ENCODE results near the gene UNC13D. TPM values are rescaled to one million over a fixed set of nuclear protein-coding genes. Genes with fewer than 3 reads are reported as not detected.
A peak's percentile ranks its signal among the peaks of the same experiment; 100 is the strongest.
"Not testable (repeated sequence)": the region's sequence is repeated elsewhere in the genome, so short reads cannot be mapped to it uniquely, and the experiment has no call there.

The UNC13D gene
- total RNA-seq, 2 donors from 2014 or later = 25.9 to 35.0 TPM

- H3K4me3 ChIP-seq = no peak overlapping the region
- no peaks in the 10 kb centered on the region for H3K36me3 ChIP-seq
- TF ChIP-seq CTCF (IDR thresholded peaks at IDR 0.05) = no peak
- no peaks in the 10 kb centered on the region for H3K9me3 ChIP-seq
- no peak overlapping the region for H3K9ac ChIP-seq (ENCODE audit: low read depth in 2 of 2, low read length in 2 of 2)
- H3K27me3 ChIP-seq = no peaks in the 10 kb centered on the region
- H3K27ac ChIP-seq = no peak overlapping the region
- H3K4me1 ChIP-seq = no peaks in the 10 kb centered on the region
- intact Hi-C loops (cut with DNase I) = no loop called here
- DNase-seq = no peak
These were observed 17.7 kb upstream of the UNC13D start for GRCh38 chr17:75861927-75862317.

GRCh38 chr17:75859358-75859757 lies 15.2 kb upstream of the UNC13D start:
- H3K9ac ChIP-seq (ENCODE audit: low read depth in 2 of 2, low read length in 2 of 2); intact Hi-C loops (cut with DNase I): not testable (repeated sequence)

GRCh38 chr17:75856062-75856756 lies 12.0 kb upstream of the UNC13D start:
- DNase-seq = no peak
- intact Hi-C loops (cut with DNase I) = no loop called here
- Histone ChIP-seq H3K9ac (ENCODE audit: low read depth in 2 of 2, low read length in 2 of 2) (peak overlapping the region; percentile 97 to 98), H3K27ac (peak overlapping the region; percentile 90), H3K9me3 (no peaks in the 10 kb centered on the region), H3K4me1 (peaks cover 16% of the 10 kb centered on the region), H3K27me3 (no peaks in the 10 kb centered on the region), H3K4me3 (peak overlapping the region; percentile 66), H3K36me3 (peaks cover 3% of the 10 kb centered on the region)
- TF ChIP-seq CTCF (IDR thresholded peaks at IDR 0.05) = no peak

More at GRCh38 chr17:75859358-75859757, 15.2 kb upstream of the UNC13D start:
- not testable (repeated sequence) for H3K27me3 ChIP-seq, H3K9me3 ChIP-seq, DNase-seq, H3K27ac ChIP-seq, H3K4me3 ChIP-seq, H3K36me3 ChIP-seq, H3K4me1 ChIP-seq

GRCh38 chr17:75855310-75856061 lies 11.3 kb upstream of the UNC13D start, which contains the start of gene WBP2:
TSS of gene WBP2 (minus strand) at chr17:75855335. CDS start at chr17:75855297, 38 bp downstream.
- H3K27me3 ChIP-seq = no peaks in the 10 kb centered on the region
- TF ChIP-seq CTCF (IDR thresholded peaks at IDR 0.05) = no peak
- peak within 1 kb of the TSS; percentile 90 for H3K27ac ChIP-seq
- H3K9me3 ChIP-seq = no peaks in the 10 kb centered on the region
- peak within 1 kb of the TSS; percentile 66 for H3K4me3 ChIP-seq
- peak within 1 kb of the TSS; percentile 97 to 98 for H3K9ac ChIP-seq (ENCODE audit: low read depth in 2 of 2, low read length in 2 of 2)
- H3K4me1 ChIP-seq = peaks cover 16% of the 10 kb centered on the region
- peaks cover 10% of the 10 kb centered on the region for H3K36me3 ChIP-seq
- peak; percentile 98 for DNase-seq
- intact Hi-C loops (cut with DNase I) = no loop called here

GRCh38 chr17:75854881-75855309 lies 10.7 kb upstream of the UNC13D start:
- no peaks in the 10 kb centered on the region for H3K9me3 ChIP-seq
- H3K27me3 ChIP-seq = no peaks in the 10 kb centered on the region
- no peak for TF ChIP-seq CTCF (IDR thresholded peaks at IDR 0.05)
- intact Hi-C loops (cut with DNase I) = no loop called here
- peak overlapping the region; percentile 52 for H3K4me3 ChIP-seq
- peak overlapping the region; percentile 84 for H3K27ac ChIP-seq
- peak overlapping the region; percentile 50 to 97 for H3K9ac ChIP-seq (ENCODE audit: low read depth in 2 of 2, low read length in 2 of 2)
- H3K4me1 ChIP-seq = peaks cover 16% of the 10 kb centered on the region
- DNase-seq = no peak
- peaks cover 12% of the 10 kb centered on the region for H3K36me3 ChIP-seq

All from colonic mucosa (tissue), 4 donors.